NB4 (cell line): ENCODE results near the gene INTS11.

Source experiments
- CTCF ChIP-seq: IDR thresholded peaks from one replicate; pipeline ENCODE4 v1.5.1; 2012; ENCODE audit warnings: low read depth, low read length
- MAX ChIP-seq: IDR thresholded peaks from 2 replicates; pipeline ENCODE4 v1.6.1; 2011; ENCODE audit warnings: low read depth, low read length
- MYC ChIP-seq: IDR thresholded peaks from 2 replicates; pipeline ENCODE4 v1.6.1; 2011; ENCODE audit warnings: low read depth, low read length
- POLR2A ChIP-seq: IDR thresholded peaks from 2 replicates; pipeline ENCODE4 v1.6.1; 2011; ENCODE audit warnings: mild to moderate bottlenecking; ENCODE audit not compliant: insufficient read length; ENCODE audit errors: extremely low read depth

- TF ChIP-seq CTCF (no peak), POLR2A (no peak), MAX (no peak), MYC (no peak)
These were observed 30.1 kb upstream of the INTS11 start for GRCh38 chr1:1354271-1355247.
